DLD1 (cell line): ENCODE data around the gene KPNA4.

Experiments
- in situ Hi-C: cut with HindIII; loops from 2 replicates; pipeline ENCODE4 v1.10.0; 2017; ENCODE audit warnings: low sequenced_read_pairs

Gene KPNA4

DNA sequence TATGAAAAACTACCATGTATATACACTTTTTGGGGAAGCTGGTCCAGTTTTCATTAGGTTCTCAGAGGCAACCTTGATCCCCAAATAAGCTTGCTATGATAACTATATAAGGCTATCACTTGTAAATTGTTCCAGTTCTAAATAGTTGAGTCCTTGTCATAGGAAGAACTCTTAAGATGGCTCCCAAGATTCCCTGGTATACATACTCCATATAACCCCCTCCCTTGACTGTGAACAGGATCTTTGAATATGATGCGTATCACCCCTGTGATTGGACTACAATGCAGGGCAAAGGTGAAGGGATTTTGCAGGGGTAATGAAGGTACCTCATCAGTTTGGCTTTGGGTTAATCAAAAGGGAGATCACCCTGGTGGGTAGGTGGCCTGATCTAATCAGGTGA lies 67.2 kb downstream of the KPNA4 start:
- in situ Hi-C loops, result no loop called here

- in situ Hi-C loops, result no loop called here
Observed at GRCh38 chr3:160490166-160490565, 75.2 kb downstream of the KPNA4 start.

- in situ Hi-C loops, result no loop called here
Observed at GRCh38 chr3:160486459-160486869, 78.9 kb downstream of the KPNA4 start.

DNA sequence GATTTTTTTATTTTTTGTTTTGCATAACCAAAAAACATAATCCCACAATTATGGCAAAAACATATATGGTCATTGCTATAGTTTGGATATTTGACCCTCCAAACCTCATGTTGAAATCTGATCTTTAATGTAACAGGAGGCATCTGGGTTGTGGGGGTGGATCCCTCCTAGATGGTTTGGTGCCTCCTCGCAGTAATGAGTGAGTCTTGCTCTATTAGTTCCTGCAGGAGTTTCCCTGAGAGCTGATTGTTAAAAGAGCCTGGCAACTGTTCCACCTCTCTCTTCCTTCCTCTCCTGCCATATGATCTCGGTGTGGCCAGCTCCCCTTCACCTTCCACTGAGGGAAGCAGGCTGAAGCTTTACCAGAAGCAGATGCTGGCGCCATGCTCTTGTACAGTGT lies 82.6 kb downstream of the KPNA4 start:
- in situ Hi-C loops, result no loop called here

GRCh38 chr3:160481856-160482255 lies 83.5 kb downstream of the KPNA4 start:
- in situ Hi-C loops, result no loop called here

- in situ Hi-C loops, result no loop called here
Observed at GRCh38 chr3:160480931-160481330, 84.4 kb downstream of the KPNA4 start.

DNA sequence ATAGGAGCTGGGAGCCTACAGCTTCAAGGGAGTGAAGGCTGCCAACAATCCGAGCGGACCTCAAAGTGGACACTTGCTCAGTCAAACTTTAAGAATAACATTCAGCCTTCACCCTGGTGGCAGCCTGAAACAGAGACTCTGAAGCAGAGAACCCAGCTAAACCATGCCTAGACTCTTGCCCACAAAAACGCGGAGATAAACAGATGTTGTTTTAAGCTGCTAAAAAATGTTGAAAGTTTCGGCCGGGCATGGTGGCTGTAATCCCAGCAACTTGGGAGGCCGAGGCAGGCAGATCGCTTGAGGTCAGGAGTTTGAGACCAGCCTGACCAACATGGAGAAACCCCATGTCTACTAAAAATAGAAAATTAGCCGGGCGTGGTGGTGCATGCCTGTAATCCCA lies 86.0 kb downstream of the KPNA4 start:
- in situ Hi-C loops, result no loop called here

DNA sequence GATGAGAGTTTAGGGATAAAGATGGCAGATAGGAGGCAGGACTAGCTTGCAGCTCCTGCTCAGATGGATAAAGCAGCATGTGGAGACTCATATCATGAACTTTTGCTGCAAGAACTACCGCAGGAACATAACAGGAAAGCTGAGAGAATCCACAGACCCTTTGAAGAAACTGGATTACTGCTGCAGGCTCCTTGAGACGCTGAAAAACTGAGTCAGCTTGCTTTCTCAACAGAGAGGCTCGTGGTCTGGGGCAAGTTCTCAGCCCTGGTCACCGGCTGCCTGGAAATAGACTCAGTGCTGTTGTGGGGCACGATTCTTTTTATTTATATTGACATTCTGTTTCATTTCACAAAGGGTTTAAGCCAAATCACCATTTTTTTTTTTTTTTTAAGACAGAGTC lies 87.0 kb downstream of the KPNA4 start:
- in situ Hi-C loops, result no loop called here

GRCh38 chr3:160477750-160478149 lies 87.6 kb downstream of the KPNA4 start:
- in situ Hi-C loops, result no loop called here

DNA sequence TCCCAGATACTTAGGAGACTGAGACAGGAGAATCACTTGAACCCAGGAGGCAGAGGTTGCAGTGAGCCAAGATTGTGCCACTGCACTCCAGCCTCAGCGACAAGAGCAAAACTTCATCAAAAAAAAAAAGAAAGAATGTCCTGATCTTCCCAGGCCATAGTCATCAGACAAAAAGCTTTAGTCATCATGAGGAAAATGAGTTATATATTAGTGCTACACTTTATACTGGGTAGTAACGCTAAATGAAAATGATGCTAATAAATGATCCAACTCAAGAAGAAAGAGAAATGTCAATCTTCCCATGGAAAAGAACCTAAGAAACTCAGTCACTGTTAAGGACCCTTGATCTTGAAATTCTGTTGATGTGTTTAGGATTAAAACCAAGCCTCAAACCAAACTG lies 89.5 kb downstream of the KPNA4 start:
- in situ Hi-C loops, result no loop called here

DNA sequence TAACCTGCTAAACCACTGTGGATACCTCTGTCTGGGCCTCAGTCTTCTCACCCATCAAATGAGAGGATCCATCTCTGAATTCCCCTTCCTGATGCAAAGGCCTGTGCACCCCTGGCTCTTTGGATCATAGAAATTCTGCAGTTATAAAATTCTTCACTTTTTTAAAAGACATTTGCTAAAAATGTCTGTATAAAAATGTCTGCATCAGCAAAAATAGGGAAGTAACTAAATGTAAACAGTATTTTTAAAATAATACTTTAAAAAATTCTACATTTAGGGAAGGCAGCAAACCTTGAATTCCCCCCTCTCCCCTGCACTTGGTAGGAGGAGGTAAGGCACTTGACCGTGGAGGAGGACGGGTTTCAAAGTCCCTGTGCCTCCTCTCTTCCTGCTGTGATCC lies 90.2 kb downstream of the KPNA4 start:
- in situ Hi-C loops, result no loop called here

GRCh38 chr3:160474416-160474838 lies 90.9 kb downstream of the KPNA4 start:
- in situ Hi-C loops, result no loop called here

DNA sequence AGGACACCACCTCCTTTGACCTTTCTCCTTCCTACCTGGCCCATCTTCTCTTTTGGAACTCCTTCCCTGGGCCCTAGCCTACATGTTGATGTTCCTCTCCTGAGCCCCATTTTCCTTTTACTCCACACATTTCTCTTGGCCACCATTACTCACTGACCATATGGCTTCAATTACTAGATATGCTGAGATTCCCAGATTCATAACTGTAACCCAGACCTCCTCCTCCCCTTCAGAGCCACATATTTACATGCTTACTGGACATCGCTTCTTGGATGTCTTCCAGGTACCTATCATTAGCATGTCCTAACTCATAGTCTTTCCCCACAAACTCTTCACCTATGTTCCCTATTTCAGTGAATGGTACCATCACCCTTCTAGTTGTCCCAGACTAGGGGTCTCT lies 91.4 kb downstream of the KPNA4 start:
- in situ Hi-C loops, result no loop called here

- in situ Hi-C loops, result no loop called here
Observed at GRCh38 chr3:160473221-160473620, 92.2 kb downstream of the KPNA4 start.

GRCh38 chr3:160472344-160472743 lies 93.0 kb downstream of the KPNA4 start:
- in situ Hi-C loops, result no loop called here

DNA sequence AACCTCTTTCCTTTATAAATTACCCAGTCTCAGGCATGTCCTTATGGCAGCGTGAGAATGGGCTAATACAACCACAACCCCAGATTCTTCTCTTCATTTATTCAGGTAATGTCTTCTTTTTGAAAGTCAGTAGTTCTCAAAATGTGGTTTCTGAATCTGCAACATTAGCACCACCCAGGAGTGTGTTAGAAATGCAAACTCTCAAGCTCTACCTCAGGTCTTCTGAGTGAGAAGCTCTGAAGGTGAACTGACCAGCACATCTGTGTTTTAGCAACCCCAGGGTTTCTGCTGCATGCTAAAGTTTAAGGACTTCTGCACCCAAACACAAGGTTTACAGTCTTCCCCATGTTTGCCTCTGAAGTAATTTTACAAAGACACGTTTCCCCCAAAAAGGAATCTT lies 93.5 kb downstream of the KPNA4 start:
- in situ Hi-C loops, result no loop called here

DNA sequence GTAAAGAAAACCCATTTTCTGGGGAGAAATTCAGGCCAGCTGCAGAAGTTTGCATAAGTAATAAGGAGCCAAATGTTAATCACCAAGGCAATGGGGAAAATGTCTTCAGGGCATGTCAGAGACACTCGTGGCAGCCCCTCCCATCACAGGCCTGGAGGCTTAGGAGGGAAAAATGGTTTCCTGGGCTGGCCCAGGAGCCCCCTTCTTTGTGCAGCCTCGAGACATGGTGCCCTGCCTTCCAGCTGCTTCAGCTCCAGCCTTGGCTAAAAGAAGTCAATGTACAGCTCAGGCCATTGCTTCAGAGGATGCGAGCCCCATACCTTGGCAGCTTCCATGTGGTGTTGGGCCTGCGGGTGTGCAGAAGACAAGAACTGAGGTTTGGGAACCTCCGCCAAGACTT lies 95.2 kb downstream of the KPNA4 start:
- in situ Hi-C loops, result no loop called here

DNA sequence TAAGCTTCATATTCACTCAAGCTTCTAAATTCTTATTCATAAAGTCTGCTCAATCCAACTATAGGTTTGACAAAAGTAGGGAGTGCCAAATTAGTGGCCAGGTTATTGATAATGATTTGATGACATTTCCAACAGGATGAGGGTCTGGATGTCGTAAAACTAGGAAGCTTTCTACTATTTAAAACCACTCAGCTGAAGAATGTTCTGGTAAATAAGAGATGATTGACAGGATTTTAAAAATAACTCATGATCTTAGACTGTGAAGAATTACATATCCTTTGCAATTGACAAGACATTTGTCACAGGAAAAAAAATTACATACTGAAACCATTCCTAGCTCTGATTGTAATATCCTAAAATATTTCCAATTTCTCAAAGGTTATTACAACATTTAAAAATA lies 100.4 kb downstream of the KPNA4 start:
- in situ Hi-C loops, result no loop called here

- in situ Hi-C loops, result no loop called here
Observed at GRCh38 chr3:160464321-160464720, 101.0 kb downstream of the KPNA4 start.

GRCh38 chr3:160460033-160460432 lies 105.3 kb downstream of the KPNA4 start:
- in situ Hi-C loops, result no loop called here

GRCh38 chr3:160459450-160459970 lies 105.9 kb downstream of the KPNA4 start:
- in situ Hi-C loops, result no loop called here

DNA sequence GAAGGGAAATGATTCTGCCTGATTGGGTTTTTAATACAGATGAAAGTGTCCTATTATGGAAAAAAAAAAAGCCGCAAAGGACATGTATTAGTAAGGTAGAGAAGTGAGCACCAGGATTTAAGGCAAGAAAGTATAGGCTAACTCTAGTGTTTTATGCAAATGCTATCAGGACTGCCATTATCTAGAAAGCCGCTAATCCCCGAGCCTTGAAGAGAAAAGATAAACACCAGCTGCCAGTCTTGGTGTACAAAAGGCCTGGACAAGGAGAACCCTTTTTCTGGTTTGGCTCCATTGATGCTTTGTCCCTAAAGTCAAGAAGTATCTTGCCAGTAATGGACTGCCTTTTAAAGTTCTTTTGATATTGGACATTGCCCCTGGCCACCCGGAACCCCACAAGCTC lies 107.2 kb downstream of the KPNA4 start:
- in situ Hi-C loops, result no loop called here

GRCh38 chr3:160455846-160456245 lies 109.5 kb downstream of the KPNA4 start:
- in situ Hi-C loops, result no loop called here

DNA sequence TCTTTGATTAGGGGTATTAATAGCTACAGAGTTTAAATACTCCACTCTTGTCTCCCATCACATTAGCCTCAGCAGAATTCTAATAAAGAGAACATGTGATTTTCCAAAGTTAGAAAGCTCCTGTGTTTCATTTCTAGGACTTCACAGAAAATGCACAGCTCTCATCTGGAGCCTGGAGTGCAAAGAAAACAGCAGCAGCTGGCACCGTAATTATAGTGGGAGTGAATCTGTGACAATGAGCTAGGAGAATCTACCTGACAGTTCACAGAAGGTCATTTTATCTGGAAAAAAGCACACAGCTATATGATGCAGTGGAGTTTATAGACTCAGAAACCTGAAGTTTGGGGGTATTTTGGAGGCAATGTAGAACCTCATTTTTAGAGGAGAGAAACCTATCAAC lies 110.4 kb downstream of the KPNA4 start:
- in situ Hi-C loops, result no loop called here
